T47D (cell line): ENCODE results near the gene DAB2IP.

Source experiments
- DNase-seq, 2 experiments: peaks; one replicate each; pipeline versions ENCODE4 v3.0.0 to v3.0.0-alpha.2; 2011 to 2012; ENCODE audit warnings: low read depth in 1 of 2, low spot score in 1 of 2
- JUND ChIP-seq: IDR thresholded peaks from 2 replicates; pipeline ENCODE4 v1.6.1; 2012; ENCODE audit warnings: low read depth
- in situ Hi-C: cut with HindIII; loops from 2 replicates; pipeline ENCODE4 v1.10.0; 2016; ENCODE audit warnings: low sequenced_read_pairs, low pct_unique_long_range_greater_than_20kb

Gene DAB2IP

GRCh38 chr9:121666294-121666693 lies 14.9 kb downstream of the DAB2IP start:
- no peak for DNase-seq
- TF ChIP-seq JUND = no peak
- in situ Hi-C loops = no loop called here

GRCh38 chr9:121667214-121667613 lies 15.8 kb downstream of the DAB2IP start:
- TF ChIP-seq JUND = no peak
- no peak for DNase-seq
- in situ Hi-C loops = no loop called here

GRCh38 chr9:121667890-121668289 lies 16.5 kb downstream of the DAB2IP start:
- in situ Hi-C loops = no loop called here
- no peak for DNase-seq
- no peak for TF ChIP-seq JUND

GRCh38 chr9:121670431-121670830 lies 19.0 kb downstream of the DAB2IP start:
- DNase-seq = no peak
- in situ Hi-C loops = no loop called here
- no peak for TF ChIP-seq JUND

GRCh38 chr9:121671612-121672155 lies 20.2 kb downstream of the DAB2IP start:
- peak in 1 of 2 experiments; percentile 26 for DNase-seq
- in situ Hi-C loops = no loop called here
- no peak for TF ChIP-seq JUND

- in situ Hi-C loops = no loop called here
- TF ChIP-seq JUND = no peak
- no peak for DNase-seq
Observed at GRCh38 chr9:121672213-121672612, 20.8 kb downstream of the DAB2IP start.

GRCh38 chr9:121672986-121673385 lies 21.6 kb downstream of the DAB2IP start:
- no peak for DNase-seq
- TF ChIP-seq JUND = no peak
- in situ Hi-C loops = no loop called here

GRCh38 chr9:121673576-121673975 lies 22.1 kb downstream of the DAB2IP start:
- in situ Hi-C loops = no loop called here
- TF ChIP-seq JUND = no peak
- DNase-seq = no peak

- no peak for DNase-seq
- TF ChIP-seq JUND = no peak
- in situ Hi-C loops = no loop called here
Observed at GRCh38 chr9:121674017-121674416, 22.6 kb downstream of the DAB2IP start.

GRCh38 chr9:121674952-121675351 lies 23.5 kb downstream of the DAB2IP start:
- no peak for TF ChIP-seq JUND
- in situ Hi-C loops = no loop called here
- no peak for DNase-seq

- DNase-seq = no peak
- in situ Hi-C loops = no loop called here
- no peak for TF ChIP-seq JUND
Observed at GRCh38 chr9:121675381-121675780, 23.9 kb downstream of the DAB2IP start.

GRCh38 chr9:121675969-121676822 lies 24.8 kb downstream of the DAB2IP start:
- in situ Hi-C loops = no loop called here
- DNase-seq = peak in 1 of 2 experiments; percentile 23
- TF ChIP-seq JUND = no peak

GRCh38 chr9:121676926-121677325 lies 25.5 kb downstream of the DAB2IP start:
- no peak for DNase-seq
- in situ Hi-C loops = no loop called here

More at GRCh38 chr9:121676926-121677325, 25.5 kb downstream of the DAB2IP start:
- no peak for TF ChIP-seq JUND
